ENCODE data around the gene KLC1.

KLC1 gene

GRCh38 chr14:103693515-103693914 is 64.5 kb downstream of the KLC1 start:
- DNase-seq, result no peak

DNA sequence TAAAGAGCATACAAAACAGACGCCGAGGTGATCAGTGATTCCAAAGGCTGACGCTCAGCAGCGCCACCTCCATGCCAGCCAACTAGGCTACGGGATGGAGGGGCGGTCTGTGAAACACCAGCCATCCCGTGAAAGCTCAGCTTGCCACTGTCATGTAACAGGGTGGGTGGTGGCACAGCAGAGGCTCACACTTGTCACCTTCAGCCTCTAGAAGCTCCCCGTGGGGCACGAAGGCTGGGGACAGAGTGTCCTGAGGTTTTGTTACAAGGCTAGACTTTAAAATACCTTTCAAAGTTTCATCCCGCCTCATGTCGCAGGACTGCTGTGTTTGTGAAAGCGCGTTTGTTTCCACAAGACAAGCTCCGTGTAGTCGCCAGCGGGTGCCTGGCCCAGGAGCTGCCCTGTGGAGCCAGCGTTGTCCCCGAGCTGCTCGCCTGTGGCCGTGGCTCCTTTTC is 65.6 kb downstream of the KLC1 start:
- DNase-seq, result no peak

- no peak for DNase-seq
These were observed 66.5 kb downstream of the KLC1 start for GRCh38 chr14:103695296-103696069.

- no peak for DNase-seq
These were observed 67.0 kb downstream of the KLC1 start for GRCh38 chr14:103696070-103696402.

GRCh38 chr14:103696466-103697071 is 67.6 kb downstream of the KLC1 start:
- no peak for DNase-seq

GRCh38 chr14:103697206-103697602 is 68.2 kb downstream of the KLC1 start:
- DNase-seq, result no peak

DNA sequence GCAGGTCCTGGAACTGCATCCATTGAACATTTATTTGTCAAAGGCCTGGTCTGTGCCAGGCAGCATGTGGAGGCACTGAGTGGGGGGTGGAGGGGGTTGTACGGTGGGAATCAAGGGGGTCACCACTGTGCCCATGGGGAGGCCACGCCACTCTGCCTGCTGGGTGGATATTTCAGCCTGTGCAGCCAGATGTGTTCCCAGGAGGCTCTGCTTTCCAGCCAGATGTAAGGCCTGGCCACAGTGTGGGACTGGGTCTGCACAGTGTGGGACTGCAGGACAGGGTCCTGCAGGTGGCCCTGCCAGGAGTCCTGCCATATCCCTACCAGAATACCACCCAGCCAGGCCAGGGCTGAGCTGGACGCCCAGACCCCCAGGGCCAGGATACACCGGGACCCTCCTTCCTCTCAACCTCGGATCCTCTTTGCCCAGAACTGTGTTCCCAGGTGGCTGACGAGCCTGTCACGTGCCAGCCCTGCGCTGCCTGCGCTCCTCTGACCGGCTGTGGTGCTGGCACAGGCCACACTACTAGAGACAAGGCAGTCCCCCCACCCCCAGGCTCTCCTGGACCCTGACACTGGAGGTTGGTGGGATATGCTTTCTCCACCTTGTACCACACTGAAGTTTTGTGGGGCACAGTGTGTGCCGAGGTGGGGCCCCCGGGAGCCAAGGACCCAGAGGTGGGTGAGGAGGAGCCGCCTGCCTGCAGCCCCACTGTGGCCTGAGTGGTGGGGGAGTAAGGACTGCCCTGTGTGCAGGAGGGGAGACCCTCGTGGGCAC is 68.8 kb downstream of the KLC1 start:
- DNase-seq, result no peak

- DNase-seq, result peak; percentile 83
These were observed 69.6 kb downstream of the KLC1 start for GRCh38 chr14:103698380-103699260.

- DNase-seq, result no peak
These were observed 70.2 kb downstream of the KLC1 start for GRCh38 chr14:103699261-103699661.

GRCh38 chr14:103699901-103700752 is 71.1 kb downstream of the KLC1 start:
- DNase-seq, result no peak

DNA sequence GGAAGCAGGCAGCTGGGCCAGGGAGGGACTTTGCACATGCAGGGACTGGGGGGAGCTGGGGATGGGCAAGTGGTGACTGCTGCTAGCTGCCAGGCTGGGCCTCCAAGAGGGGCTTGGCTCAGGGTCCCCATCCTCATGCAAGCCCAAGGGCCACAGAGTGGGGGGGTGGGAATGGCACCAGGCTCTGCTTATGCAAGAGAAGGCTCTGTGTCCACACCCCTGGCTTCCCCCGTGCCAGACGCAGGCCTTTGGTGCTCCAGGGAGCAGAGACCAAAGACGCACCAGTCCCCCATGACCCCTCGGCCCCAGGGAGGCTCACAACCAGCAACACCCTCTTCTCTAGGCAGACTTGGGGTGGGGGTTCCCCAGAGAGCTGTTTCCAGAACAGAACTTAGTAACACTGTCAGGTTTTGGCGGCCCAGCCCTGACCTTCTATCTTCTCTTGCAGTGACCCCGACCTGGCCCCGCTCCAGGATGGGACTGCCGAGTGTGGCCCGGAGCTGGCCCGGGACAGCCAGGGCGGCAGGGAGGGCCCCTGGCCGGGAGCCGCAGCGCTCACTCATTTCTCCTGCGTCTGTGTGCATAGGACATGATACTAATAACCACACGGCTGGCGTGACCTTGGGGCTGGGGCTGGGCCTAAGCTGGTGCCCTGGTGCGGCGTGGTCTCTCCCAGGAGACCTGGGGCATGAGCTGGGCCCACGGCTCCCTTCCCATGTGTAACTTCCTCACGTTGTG is 71.9 kb downstream of the KLC1 start:
- no peak for DNase-seq

- no peak for DNase-seq
These were observed 73.1 kb downstream of the KLC1 start for GRCh38 chr14:103702095-103702494.

- DNase-seq, result no peak
These were observed 73.8 kb downstream of the KLC1 start for GRCh38 chr14:103702497-103703432.

DNA sequence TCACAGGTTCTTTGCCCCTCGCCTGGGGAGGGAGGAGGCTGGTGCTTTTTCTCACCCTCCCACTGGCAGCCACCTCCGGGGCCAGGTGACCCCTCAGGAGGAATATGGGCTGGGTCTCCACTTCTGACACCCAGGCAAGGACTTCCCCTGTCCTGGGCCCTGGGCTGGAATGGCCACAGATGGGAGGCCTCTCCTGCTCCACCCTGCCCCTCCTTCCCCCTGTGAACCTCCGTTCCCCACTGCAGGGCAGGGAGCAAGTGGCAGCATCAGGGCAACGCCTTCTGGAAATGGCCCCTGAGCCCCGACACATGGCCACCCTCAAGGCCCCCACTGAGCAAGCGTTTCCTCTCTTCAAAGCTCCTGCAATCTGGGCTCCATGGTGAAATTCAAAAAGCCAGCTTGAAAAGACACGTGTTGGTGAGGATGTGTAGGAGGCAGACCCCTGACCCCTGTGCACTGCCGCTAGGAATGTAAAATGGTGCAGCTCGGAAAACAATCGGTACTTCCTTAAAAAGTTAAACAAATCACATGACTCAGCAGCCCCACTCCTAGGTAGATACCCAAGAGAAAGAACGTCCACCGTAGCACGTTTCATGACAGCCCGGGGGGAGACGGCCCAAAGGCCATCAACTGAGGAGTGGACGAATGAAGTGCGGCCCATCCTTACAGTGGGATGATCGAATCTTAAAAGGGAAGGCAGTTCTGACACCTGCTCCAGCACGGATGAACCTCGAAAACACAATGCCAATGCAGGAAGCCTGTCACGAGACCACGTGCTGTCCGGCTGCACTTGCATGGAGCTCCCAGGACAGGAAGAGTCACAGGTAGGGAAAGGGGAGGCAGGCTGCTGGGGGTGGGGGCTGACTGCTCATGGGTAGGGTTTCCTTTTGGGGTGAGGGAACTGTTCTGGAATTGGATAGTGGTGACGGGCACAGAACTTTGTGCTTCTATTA is 74.7 kb downstream of the KLC1 start:
- DNase-seq, result no peak

DNA sequence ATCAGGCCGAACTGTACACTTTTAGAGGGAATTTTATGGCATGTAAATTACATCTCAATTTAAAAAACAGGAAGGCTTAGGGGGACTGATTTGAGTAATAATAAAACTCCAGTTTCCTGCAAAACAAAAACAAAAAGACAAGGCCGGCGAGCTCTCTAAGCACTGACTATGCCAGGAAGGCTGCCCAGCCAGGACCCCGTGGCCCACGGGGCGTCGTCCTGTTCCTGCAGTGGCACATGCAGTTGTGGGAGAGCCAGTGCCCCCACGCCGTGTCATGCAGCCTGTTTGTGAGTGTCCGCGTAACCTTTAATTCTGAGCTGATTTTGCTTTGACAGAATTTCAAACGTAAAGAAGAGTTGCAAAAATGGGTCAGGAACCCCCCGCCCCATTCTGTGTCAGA is 75.7 kb downstream of the KLC1 start:
- DNase-seq, result no peak

- no peak for DNase-seq
These were observed 76.1 kb downstream of the KLC1 start for GRCh38 chr14:103705118-103705503.

GRCh38 chr14:103705504-103706284 is 76.7 kb downstream of the KLC1 start:
- DNase-seq, result no peak
